Anterior cingulate cortex (tissue), 58 donors: ENCODE results near the gene TMOD4.

Experiments used
- DNase-seq, 58 donors: peaks; one replicate each; lab custom pipeline; 2025; lab: John Stamatoyannopoulos, UW

The TMOD4 gene

DNA sequence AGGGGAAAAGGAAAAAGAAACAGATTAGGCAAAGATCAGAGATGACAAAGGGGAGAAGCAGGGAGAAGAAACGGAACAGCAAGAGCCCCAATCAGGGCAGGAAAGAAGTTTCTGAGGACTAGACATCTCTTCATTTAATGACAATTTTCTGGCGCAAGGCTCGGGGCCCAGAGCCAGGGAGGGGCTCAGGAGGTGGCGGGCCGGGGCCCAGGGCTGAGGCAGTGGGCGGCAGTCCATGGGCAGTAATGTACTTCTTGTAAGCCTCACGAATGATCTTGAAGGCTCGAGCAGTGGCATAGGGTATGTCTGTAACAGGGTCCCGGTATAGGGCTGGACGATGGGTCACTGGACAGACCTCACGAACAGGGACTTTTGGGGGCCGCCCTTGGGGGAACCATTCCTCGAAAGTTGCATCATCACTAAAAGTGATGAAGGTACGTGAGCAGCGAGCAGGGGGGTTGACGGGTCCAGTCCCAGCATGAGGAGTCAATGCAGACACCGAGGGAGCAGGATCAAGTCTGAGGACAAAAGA, 799 bp upstream of the TMOD4 start:
- DNase-seq = no peak

DNA sequence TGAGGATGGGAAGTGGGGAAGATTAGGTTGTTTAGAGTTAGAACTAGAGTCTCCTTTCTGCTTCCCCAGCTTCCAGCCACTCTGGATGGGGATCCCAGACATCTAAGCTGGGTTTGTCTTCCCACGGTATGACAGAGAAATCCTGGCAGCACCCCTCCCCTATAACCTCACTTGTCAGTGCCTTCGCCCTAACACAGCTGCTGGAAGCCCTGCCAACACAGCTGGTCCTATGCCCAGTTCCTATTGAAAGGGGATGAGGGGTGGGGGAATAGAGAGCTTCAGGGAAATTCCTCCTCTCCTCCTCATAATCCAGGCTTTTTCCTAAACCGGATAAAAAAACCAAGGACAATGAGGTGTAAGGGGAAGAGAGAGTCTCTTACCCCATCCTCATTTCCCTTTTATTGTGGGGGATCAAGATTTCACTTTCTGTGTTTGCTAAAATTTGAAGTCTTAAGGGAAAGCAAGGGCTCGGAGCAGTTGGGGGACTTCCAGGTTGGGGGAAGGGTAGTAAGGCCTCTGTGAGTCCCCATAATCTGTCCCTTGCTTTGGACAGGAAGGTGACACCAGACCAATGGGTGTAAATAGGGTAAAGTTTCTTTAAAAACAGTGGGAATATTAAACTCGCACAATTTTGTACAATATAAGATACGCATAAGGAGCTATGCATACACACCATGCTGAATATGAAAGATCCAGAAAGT, 590 bp downstream of the TMOD4 start:
- DNase-seq = peak in 51 of 58 donors; percentile 9 to 85 (median 62)

DNA sequence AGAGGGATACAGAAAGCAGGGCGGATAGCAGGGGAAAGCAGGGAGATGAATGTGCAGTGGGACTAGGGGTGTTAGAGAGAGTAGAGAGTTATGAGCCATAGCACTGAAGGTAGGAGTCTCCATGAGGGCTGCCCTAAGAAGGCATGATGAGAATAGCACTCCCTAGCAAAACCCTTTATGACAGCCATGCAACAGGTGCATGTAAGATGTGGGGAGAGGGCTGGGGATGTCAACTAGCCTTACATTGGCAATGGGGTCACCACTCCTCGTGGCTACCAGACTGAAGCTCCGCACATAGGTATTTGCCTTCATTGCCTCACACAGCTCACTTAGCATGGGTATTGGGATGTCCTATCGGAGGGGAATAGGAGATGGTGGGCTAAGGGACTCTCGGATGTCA, 4.6 kb downstream of the TMOD4 start:
- no peak for DNase-seq

DNA sequence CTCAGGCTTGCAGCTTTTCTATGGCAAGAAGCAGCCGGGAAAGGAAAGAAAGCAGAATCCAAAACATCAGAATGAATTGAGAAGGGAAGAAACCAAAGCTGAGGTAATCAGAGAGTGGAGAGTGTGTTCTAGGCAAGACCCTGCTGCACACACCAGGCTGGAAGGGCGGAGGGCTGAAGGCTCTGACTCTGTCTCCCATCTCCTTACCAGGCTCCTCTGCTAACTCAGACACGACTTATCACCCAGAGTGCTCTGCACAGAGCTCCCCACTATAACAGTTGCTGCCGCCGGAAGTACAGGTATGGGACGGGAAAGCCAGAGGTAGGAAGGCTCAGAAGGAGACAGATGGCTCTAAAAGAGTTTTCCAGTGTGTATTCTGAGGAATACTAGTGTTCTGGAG, 8.7 kb downstream of the TMOD4 start:
- DNase-seq = no peak

DNA sequence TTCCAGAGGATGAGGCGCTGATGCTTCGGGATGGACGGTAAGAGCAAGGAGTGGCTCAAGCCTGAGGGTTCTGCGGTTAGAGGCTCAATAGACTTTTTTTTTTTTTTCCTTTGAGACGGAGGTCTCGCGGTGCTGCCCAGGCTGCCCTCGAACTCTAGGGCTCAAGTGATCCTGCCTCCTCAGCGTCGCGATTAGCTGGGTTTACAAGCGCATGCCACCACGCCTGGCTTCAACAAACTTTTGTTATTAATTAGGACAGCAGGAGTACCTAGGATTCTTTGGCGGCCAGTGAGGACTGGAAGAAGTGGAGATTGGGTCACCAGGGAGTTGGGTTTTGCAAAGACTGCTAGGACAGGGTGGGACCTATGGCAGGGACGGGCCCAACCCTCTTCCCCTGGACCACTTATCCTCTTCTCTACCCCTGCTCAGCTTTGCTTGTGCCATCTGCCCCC, 9.2 kb downstream of the TMOD4 start:
- DNase-seq = peak in 1 of 58 donors; percentile 15

DNA sequence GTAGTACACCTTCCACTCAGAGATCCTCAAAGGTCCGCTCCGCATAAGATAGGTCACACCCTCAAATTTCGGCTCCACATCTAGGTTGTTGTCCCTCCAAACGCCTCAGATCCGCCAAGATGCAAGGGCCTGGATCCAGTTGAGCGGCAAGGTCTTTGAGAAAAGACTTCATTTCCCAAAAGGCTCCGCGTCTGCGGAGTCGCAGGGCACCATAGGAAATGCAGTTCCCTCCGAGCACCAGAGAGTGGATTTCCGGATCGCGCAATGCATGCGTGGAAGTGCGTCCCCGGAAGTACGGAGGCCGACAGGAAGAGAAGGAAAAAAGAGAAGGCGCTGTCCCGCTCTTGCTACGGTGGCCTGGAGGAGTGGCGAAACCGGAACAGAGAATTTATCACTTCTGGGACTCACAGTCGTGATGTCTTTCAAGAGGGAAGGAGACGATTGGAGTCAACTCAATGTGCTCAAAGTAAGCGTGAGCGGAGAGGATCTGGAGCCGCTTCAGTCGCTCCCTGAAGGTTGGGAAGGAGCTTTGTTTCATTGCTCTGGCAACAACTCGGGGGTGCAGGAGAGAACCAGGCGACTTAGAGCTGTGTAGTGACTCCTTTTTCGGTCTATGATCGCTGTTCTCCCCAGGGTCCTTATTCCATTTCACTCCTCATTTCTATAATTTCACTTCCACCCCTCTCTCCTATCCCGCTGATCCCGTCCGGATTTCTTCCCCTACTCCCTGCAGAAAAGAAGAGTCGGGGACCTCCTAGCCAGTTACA, 9.9 kb downstream of the TMOD4 start, which contains the start of the genes LYSMD1 and SCNM1:
LYSMD1 (minus strand) TSS at position 165 of the 767 bp plus-strand sequence. CDS start 644 bp downstream, outside the sequence.
SCNM1 (plus strand) TSS at position 407 of the 767 bp plus-strand sequence; CDS start at position 416, 9 bp downstream.
- DNase-seq = peak; percentile 88 to 99 (median 96)

DNA sequence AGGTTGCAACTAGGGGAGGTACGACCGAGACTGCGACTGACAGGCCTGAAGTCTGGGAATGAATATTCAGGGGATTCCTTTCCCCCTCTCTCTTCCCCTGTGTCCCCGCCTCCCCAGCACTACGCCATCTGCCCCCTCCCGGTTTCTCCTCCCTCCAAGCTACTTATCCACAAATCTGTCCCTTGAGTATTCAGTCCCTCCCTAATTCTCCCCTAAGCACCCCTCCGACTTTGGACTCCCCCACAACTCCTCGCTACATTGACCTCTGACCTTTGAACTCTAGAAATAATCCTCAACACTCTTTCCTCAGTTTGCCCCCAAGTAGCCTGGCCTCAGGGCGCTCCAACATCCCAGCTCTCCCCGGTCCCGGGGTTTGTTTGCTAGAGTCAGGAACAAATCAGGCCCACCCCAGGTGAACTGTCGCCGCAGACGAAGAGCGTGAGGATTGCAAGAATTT, 10.5 kb downstream of the TMOD4 start:
- DNase-seq = peak in 43 of 58 donors; percentile 30 to 81 (median 61)

DNA sequence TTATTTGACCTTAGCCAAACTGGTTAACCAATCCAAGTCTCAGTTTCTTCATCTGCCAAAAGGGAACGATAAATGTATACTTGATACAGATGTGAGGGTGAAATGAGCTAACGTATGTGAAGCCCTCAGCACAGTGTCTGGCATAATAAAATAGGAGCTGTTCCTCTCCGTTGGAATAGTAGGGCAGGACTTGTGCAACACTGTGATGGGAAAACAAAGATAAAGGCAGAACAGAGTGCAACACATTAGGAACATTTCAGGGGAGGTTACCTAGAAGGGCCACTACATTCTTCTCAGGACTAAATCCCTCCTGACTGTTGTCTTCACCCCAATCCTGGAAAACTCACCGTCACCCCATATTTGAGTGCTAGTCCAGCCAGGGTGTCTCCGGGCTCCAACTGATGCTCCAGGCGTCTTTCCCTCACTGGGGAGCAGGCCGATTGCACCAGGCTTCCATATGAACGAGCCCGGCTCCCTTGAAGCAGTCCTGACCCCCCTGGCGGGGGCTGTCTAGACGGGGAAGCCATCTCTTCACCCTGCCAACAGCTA, 11.0 kb downstream of the TMOD4 start:
- peak in 7 of 58 donors; percentile 40 to 75 (median 43) for DNase-seq

DNA sequence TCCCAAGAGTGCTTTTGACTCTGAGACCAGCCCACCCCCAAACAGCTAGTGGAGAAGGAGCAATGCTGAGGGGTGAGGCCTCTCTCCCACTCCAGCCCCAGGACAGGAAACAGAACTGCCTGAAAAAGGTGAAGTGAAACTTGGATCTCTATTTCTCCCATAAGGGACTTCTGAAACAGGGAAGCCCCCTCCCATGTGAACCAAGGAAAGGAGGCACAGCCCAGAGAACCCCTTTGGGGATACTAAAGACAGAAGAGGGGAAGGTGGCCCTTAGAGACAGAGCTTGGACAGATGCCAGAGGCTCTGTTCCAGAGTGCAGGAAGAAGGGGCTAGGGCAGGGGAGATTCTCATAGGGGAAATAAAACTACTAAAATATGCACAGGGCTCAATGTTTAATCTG, 16.4 kb downstream of the TMOD4 start:
- no peak for DNase-seq

DNA sequence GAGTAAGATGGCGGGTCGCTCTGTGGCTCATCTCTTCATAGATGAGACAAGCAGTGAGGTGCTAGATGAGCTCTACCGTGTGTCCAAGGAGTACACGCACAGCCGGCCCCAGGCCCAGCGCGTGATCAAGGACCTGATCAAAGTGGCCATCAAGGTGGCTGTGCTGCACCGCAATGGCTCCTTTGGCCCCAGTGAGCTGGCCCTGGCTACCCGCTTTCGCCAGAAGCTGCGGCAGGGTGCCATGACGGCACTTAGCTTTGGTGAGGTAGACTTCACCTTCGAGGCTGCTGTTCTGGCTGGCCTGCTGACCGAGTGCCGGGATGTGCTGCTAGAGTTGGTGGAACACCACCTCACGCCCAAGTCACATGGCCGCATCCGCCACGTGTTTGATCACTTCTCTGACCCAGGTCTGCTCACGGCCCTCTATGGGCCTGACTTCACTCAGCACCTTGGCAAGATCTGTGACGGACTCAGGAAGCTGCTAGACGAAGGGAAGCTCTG, 17.0 kb downstream of the TMOD4 start:
- DNase-seq = peak in 1 of 58 donors; percentile 9

DNA sequence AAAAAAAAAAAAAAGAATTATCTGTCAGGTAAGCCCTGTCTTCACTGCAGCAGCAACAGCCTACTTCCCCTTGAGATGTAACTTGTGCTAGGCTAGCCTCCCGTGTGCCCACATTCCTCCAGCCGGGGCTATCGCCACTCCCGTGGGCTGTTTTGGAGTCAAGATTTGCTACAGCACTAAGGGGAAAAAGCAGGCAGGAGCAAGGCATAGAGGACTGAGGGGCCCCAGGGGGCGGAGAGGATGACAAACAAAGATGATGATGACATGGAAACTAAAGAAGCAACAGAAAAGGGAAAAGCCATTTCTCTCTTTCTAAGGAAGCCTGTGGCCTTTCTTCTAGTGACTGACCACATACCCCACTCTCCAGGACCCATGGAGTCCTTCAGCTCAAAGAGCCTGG, 17.5 kb downstream of the TMOD4 start:
- DNase-seq = no peak

DNA sequence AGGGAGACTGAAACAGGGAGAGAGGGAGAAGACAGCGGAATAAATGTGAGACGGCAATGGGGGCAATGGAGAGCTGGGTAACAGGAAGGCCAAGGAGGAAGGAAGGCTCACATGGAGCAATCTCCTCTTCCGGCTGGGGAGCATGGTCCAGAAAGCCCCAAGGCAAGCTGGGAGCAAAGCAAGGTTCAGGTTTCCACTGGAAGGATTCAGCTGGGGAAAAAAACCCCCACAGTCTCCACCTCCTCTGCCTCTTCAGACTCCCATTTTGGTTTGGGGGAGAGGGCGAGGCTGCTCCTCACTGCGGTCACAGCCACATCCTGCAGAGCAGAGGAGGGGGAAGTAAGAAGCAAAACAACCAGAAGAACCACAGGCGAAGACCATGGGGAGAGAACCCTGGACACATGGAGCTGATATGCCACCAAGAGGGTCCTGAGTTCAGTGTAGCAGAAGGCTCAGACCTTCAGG, 18.7 kb downstream of the TMOD4 start:
- peak in 5 of 58 donors; percentile 4 to 15 (median 9) for DNase-seq

DNA sequence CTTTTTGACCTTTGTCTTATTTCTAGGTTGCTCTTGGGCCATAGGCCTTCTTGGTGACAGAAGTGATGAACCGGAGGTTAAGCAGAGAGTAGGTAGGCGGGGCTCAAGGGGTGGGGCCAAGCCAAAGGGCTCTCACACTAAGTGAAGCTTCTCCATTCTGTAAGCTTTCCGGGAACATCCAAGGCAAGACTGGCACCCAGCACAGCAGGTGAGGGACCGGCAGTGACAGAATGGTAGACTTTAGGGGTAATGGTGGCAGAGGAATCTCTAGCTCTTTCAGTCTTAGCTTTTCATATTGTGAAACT, 19.3 kb downstream of the TMOD4 start, which contains the start of gene TNFAIP8L2:
TNFAIP8L2 (plus strand) TSS at position 135 of the 305 bp plus-strand sequence. CDS start 2,049 bp downstream, outside the sequence.
- peak in 5 of 58 donors; percentile 11 to 18 (median 16) for DNase-seq

DNA sequence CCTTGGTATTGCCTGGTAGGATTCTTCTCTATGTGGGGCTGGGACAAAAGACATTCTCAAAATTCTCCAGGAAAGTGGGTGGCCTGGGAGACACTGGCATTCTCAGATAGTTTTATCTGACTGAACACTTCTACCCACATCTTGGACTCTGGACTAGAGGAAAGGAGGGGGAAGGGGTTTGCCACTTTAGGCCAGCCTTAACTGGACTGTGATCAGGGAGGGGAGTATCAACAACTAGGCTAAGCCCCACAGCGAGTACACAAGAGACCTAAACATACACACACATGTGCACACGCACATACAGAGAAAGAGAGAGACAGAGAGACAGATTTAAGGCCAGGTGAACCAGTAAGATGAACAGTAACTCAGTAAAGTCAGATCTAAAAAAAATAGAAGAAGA, 28.1 kb downstream of the TMOD4 start:
- DNase-seq = no peak

DNA sequence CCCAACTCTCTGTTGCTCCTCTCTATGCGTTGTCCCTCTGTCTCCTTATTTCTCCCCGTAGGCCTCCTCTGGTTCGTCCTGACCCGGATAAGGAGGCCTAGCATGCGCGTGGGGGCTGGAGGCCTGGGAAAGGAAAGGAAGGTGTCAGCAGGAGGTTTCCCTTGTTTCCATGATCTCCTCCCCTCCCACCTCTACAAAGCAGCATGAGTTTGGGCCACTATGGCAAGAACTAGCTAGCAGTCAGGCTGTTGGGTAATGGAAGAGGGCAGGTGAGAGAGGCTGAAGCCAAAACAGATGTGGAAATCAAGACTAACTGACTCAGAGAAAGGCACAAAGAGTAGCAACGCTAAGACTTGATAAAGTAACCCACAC, 28.7 kb downstream of the TMOD4 start:
- DNase-seq = peak in 2 of 58 donors; percentile 42 to 70

DNA sequence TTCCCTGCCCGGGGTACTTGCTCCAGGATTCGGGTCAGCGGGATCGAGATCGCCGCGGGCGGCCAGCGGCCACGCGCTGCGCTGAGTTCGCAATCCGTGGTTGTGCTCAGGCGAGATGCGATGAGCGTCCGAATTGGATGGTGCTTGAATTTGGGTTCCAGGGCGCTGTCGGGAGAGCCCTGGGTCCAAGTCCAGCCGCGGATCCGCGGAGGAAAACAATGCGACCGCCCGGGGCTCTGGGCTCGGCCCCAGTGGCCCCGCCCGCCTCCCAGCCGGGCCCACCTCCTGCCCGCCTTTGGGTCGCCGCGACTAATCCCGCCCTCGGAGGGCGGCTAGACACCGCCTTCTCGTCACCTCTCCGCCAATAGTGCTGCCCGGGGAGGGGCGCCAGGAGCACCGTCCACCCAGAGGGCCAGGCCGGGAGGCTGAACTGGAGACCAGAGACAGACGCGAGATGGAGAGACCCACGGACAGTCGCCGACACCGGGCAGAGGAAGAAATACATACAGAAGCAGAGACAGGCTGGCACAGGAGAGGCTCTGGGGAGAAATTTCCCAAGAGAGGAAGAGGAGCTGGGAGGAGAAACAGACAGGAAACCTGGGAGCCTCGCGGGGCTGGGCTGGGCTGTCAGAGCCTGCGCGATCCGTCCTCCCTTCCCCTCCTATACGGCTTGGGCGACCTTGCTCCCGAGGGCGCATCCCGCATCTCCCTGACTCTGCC, 29.2 kb downstream of the TMOD4 start, which contains the start of gene SEMA6C:
SEMA6C (minus strand) TSS at position 220 of the 720 bp plus-strand sequence. CDS start 4,010 bp downstream, outside the sequence.
- peak; percentile 54 to 98 (median 94) for DNase-seq

DNA sequence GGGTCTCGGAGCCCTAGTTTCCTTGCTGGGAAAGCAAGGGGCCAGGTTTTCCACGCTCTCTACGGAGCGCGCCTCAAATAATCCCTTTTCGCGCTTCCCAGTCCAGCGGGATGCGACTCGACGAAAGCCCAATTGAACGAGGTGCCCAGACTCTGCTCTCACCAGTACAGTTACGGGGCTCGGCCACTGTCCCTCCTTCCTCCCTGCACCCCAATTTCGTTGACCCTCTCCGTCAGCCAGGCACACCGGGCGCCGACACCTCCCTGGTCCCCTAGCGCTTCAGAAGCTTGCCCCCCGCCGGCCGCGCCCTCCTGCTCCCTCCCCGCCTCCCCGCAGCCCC, 29.7 kb downstream of the TMOD4 start:
- DNase-seq = peak in 2 of 58 donors; percentile 32 to 52

DNA sequence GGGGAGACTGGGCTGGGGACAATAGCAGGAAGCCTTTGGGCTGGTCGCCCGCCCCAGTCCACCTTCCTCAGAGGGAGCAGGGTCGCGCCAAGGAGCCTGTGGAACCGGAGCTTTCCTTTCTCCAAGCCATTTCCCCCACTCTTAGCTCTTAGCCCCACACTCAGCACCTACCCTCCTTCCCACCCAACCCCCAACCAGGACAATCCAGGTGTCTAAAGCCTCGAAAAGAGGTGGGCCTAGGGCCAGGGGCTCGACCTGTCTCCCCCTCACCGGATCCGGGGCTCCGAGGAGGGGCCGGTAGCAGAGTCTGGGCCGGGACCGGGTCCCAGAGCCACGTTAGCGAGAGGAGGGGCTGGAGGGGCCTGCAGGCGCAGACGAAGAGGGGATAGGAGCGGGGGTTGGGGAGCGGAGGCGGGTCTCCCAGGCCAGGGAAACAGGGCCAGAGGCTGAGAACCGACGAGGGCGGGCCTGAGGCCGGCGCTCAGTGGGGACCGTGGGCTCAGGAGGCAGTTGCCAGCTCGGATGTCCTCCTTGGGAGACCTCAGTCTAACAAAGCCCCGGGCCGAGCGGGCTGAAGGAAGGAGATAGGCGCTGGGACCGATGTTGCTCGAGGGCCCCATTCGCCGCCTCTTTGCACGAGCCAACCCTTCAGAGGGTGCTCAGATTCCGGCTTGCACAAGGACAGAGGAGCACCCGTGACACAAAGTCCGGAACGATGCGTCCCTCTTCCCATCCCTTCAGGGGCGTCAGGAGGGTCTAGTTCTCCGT, 30.3 kb downstream of the TMOD4 start:
- peak in 7 of 58 donors; percentile 24 to 30 (median 28) for DNase-seq
